ENCODE results near the gene PIK3C2B.

DNA sequence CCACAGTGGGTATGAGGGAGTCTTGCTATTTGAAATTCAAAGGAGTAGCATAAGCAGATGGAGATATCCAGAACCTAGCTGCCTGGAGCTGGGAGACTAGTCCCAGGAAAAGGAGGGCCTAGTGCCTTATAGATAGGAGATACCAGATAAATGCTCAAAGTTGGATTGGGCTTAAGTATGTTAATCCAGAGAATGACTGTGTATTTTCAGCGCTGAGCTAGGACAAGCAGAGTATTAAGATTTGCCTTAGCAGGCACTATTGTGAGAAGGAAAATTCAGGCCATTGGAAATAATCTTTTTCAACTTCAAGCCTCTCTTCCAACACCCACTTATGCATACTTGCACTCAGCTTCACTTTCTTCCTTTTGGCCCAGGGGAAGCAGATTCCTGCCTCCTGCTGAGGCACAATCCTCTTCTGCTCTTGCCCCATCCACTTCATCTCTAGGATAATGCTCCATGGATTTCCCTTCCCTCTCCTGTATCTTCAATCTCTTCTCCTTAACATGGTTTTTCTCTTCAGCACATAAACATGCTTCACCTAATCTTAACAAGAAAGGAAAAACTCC, 21.1 kb downstream of the PIK3C2B start:
- TF ChIP-seq EZH2 (IDR thresholded peaks at IDR 0.05; ENCODE audit: low read depth, low read length, severe bottlenecking) (no peak), POLR2A (IDR thresholded peaks at IDR 0.05; ENCODE audit: control extremely low read depth in 1 of 2, low read depth in 2 of 2, low read length in 2 of 2) (no peak), SP1 (IDR thresholded peaks at IDR 0.05; ENCODE audit: low read depth, low read length) (no peak), POLR2AphosphoS5 (IDR thresholded peaks at IDR 0.05; ENCODE audit: low read depth, low read length) (no peak), RXRA (IDR thresholded peaks at IDR 0.05; ENCODE audit: insufficient read depth, low read depth, low read length) (no peak), EGR1 (IDR thresholded peaks at IDR 0.05; ENCODE audit: borderline replicate concordance, low read depth, low read length) (no peak), MAFK (IDR thresholded peaks at IDR 0.05; ENCODE audit: low read depth, low read length) (no peak)
- TF ChIP-seq, protein P1, sequence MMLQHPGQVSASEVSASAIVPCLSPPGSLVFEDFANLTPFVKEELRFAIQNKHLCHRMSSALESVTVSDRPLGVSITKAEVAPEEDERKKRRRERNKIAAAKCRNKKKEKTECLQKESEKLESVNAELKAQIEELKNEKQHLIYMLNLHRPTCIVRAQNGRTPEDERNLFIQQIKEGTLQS (IDR thresholded peaks at IDR 0.05; ENCODE audit: insufficient read depth, low read depth, low read length) = no peak
- TF ChIP-seq, protein P2, sequence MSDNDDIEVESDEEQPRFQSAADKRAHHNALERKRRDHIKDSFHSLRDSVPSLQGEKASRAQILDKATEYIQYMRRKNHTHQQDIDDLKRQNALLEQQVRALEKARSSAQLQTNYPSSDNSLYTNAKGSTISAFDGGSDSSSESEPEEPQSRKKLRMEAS (IDR thresholded peaks at IDR 0.05) = no peak
- TF ChIP-seq, protein P3, sequence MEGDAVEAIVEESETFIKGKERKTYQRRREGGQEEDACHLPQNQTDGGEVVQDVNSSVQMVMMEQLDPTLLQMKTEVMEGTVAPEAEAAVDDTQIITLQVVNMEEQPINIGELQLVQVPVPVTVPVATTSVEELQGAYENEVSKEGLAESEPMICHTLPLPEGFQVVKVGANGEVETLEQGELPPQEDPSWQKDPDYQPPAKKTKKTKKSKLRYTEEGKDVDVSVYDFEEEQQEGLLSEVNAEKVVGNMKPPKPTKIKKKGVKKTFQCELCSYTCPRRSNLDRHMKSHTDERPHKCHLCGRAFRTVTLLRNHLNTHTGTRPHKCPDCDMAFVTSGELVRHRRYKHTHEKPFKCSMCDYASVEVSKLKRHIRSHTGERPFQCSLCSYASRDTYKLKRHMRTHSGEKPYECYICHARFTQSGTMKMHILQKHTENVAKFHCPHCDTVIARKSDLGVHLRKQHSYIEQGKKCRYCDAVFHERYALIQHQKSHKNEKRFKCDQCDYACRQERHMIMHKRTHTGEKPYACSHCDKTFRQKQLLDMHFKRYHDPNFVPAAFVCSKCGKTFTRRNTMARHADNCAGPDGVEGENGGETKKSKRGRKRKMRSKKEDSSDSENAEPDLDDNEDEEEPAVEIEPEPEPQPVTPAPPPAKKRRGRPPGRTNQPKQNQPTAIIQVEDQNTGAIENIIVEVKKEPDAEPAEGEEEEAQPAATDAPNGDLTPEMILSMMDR (IDR thresholded peaks at IDR 0.05; ENCODE audit: control extremely low read depth in 1 of 3, insufficient read depth in 1 of 3, low read depth in 1 of 3, low read length in 3 of 3) = no peak
